ENCODE data around the gene LAMA3. TPM values are rescaled to one million over a fixed set of nuclear protein-coding genes. Genes with fewer than 3 reads are reported as not detected.

Gene LAMA3
- total RNA-seq, 1 experiment from 2014 or later: 207 TPM

GRCh38 chr18:23826850-23827620, 137.8 kb downstream of the LAMA3 start:
- intact Hi-C loops (cut with micrococcal nuclease; ENCODE audit: unreplicated experiment): loop anchor here (5.0 to 10.0 kb wide), 3 partner anchors 90 to 288 kb away; no protein-coding TSS in a partner anchor
- BruUV-seq (replicated peaks): no TSS peak
- Mint-ChIP-seq H3K4me1 (ENCODE audit: low read depth, unreplicated experiment) (peaks cover 30% of the 10 kb centered on the region), H3K9me3 (ENCODE audit: low read depth, unreplicated experiment) (no peaks in the 10 kb centered on the region), H3K36me3 (ENCODE audit: insufficient read depth, unreplicated experiment) (no peaks in the 10 kb centered on the region), H3K4me3 (ENCODE audit: low read depth, unreplicated experiment) (no peak overlapping the region), H3K27ac (ENCODE audit: unreplicated experiment) (peak overlapping the region; percentile 87), H3K27me3 (ENCODE audit: unreplicated experiment) (no peaks in the 10 kb centered on the region)
- CTCF ChIA-PET: no interaction called here
- no peak for DNase-seq
- no peak for TF ChIP-seq CTCF (IDR thresholded peaks at IDR 0.05; ENCODE audit: unreplicated experiment)

GRCh38 chr18:23827681-23828080, 138.4 kb downstream of the LAMA3 start:
- H3K27ac Mint-ChIP-seq (ENCODE audit: unreplicated experiment): peak overlapping the region; percentile 87
- no peak for TF ChIP-seq CTCF (IDR thresholded peaks at IDR 0.05; ENCODE audit: unreplicated experiment)
- H3K4me1 Mint-ChIP-seq (ENCODE audit: low read depth, unreplicated experiment): peaks cover 30% of the 10 kb centered on the region
- CTCF ChIA-PET: no interaction called here
- no peaks in the 10 kb centered on the region for H3K27me3 Mint-ChIP-seq (ENCODE audit: unreplicated experiment)
- H3K36me3 Mint-ChIP-seq (ENCODE audit: insufficient read depth, unreplicated experiment): no peaks in the 10 kb centered on the region
- H3K9me3 Mint-ChIP-seq (ENCODE audit: low read depth, unreplicated experiment): no peaks in the 10 kb centered on the region
- H3K4me3 Mint-ChIP-seq (ENCODE audit: low read depth, unreplicated experiment): no peak overlapping the region
- no peak for DNase-seq
- no TSS peak for BruUV-seq (replicated peaks)
- intact Hi-C loops (cut with micrococcal nuclease; ENCODE audit: unreplicated experiment): loop anchor here (2.0 to 10.0 kb wide), 4 partner anchors 45 to 287 kb away; no protein-coding TSS in a partner anchor

- DNase-seq: peak; percentile 64
- Mint-ChIP-seq H3K27ac (ENCODE audit: unreplicated experiment) (peak overlapping the region; percentile 87), H3K36me3 (ENCODE audit: insufficient read depth, unreplicated experiment) (no peaks in the 10 kb centered on the region), H3K4me1 (ENCODE audit: low read depth, unreplicated experiment) (peaks cover 30% of the 10 kb centered on the region), H3K9me3 (ENCODE audit: low read depth, unreplicated experiment) (no peaks in the 10 kb centered on the region), H3K4me3 (ENCODE audit: low read depth, unreplicated experiment) (no peak overlapping the region), H3K27me3 (ENCODE audit: unreplicated experiment) (no peaks in the 10 kb centered on the region)
- CTCF ChIA-PET: interaction anchor here (0.8 to 1.3 kb wide), 4 partner anchors 14 to 375 kb away, joined by 3 to 5 read pairs (median 4); partner anchors contain the start of gene RIOK3
- no peak for TF ChIP-seq CTCF (IDR thresholded peaks at IDR 0.05; ENCODE audit: unreplicated experiment)
- BruUV-seq (replicated peaks): no TSS peak
- intact Hi-C loops (cut with micrococcal nuclease; ENCODE audit: unreplicated experiment): loop anchor here (2.0 to 10.0 kb wide), 4 partner anchors 44 to 286 kb away; no protein-coding TSS in a partner anchor
Observed at GRCh38 chr18:23828426-23828825, 139.2 kb downstream of the LAMA3 start.

- no peak overlapping the region for H3K27ac Mint-ChIP-seq (ENCODE audit: unreplicated experiment)
- intact Hi-C loops (cut with micrococcal nuclease; ENCODE audit: unreplicated experiment): no loop called here
- no peak overlapping the region for H3K4me3 Mint-ChIP-seq (ENCODE audit: low read depth, unreplicated experiment)
- no peaks in the 10 kb centered on the region for H3K36me3 Mint-ChIP-seq (ENCODE audit: insufficient read depth, unreplicated experiment)
- H3K4me1 Mint-ChIP-seq (ENCODE audit: low read depth, unreplicated experiment): peaks cover 8% of the 10 kb centered on the region
- no peak for DNase-seq
- TF ChIP-seq CTCF (IDR thresholded peaks at IDR 0.05; ENCODE audit: unreplicated experiment): no peak
- BruUV-seq (replicated peaks): no TSS peak
- CTCF ChIA-PET: no interaction called here
- H3K27me3 Mint-ChIP-seq (ENCODE audit: unreplicated experiment): no peaks in the 10 kb centered on the region
- no peaks in the 10 kb centered on the region for H3K9me3 Mint-ChIP-seq (ENCODE audit: low read depth, unreplicated experiment)
Observed at GRCh38 chr18:23832911-23833310, 143.7 kb downstream of the LAMA3 start.
